SU-DHL-6 (cell line): ENCODE data around the gene KPRP.

Experiments used
- H2AFZ ChIP-seq: fragments of 200-600 bp; sonication (generic); 2 replicates; pipeline ENCODE4 v1.6.1; 2014; ENCODE audit warnings: low read depth, mild to moderate bottlenecking, moderate library complexity, mixed read lengths, antibody characterized with exemption, low read length; ENCODE audit not compliant: severe bottlenecking
- H3F3A ChIP-seq: fragments of 200-600 bp; shearing (Covaris generic); 2 replicates; pipeline ENCODE4 v1.6.0; 2016; ENCODE audit warnings: antibody characterized with exemption, mild to moderate bottlenecking; ENCODE audit not compliant: insufficient read depth
- H3K27ac ChIP-seq: fragments of 200-600 bp; sonication (generic); 2 replicates; pipeline ENCODE4 v1.5.1; 2016; ENCODE audit warnings: low read depth, mild to moderate bottlenecking, low read length, moderate library complexity, mixed read lengths
- H3K27me3 ChIP-seq: fragments of 200-600 bp; sonication (generic), shearing (Covaris generic); 2 replicates; pipeline ENCODE4 v1.6.0; 2014; ENCODE audit warnings: mild to moderate bottlenecking, low read length
- H3K36me3 ChIP-seq: fragments of 200-600 bp; sonication (generic); 2 replicates; pipeline ENCODE4 v1.6.1; 2014; ENCODE audit warnings: mild to moderate bottlenecking, low read length, mixed read lengths
- H3K4me2 ChIP-seq: fragments of 300-600, 200-600 bp; shearing (Covaris generic), sonication (generic); 2 replicates; pipeline ENCODE4 v1.6.0; 2014; ENCODE audit warnings: low read length, low read depth, mild to moderate bottlenecking; ENCODE audit not compliant: poor library complexity, severe bottlenecking
- H3K4me3 ChIP-seq: fragments of 200-600 bp; sonication (generic); 2 replicates; pipeline ENCODE4 v1.5.1; 2014; ENCODE audit warnings: antibody characterized with exemption, low read length, mild to moderate bottlenecking, mixed read lengths; ENCODE audit not compliant: insufficient read depth, poor library complexity, severe bottlenecking
- H3K79me2 ChIP-seq: fragments of 200-600 bp; sonication (generic); 2 replicates; pipeline ENCODE4 v1.6.1; 2014; ENCODE audit warnings: mild to moderate bottlenecking, low read length, moderate library complexity; ENCODE audit not compliant: insufficient read depth
- H3K9ac ChIP-seq: fragments of 200-600 bp; sonication (generic); 2 replicates; pipeline ENCODE4 v1.7.0; 2014; ENCODE audit warnings: mild to moderate bottlenecking, low read length
- H3K9me2 ChIP-seq: fragments of 200-600 bp; sonication (generic); replicated peaks from 2 replicates; pipeline ENCODE4 v1.6.1; 2014; ENCODE audit warnings: low read length; ENCODE audit not compliant: insufficient read depth
- H3K9me3 ChIP-seq: fragments of 200-600 bp; sonication (generic); 2 replicates; pipeline ENCODE4 v1.6.1; 2014; ENCODE audit warnings: low read length, mixed read lengths; ENCODE audit not compliant: insufficient read depth
- H4K20me1 ChIP-seq: fragments of 200-600 bp; sonication (generic); 2 replicates; pipeline ENCODE4 v1.6.1; 2014; ENCODE audit warnings: low read depth, mild to moderate bottlenecking, antibody characterized with exemption, low read length, moderate library complexity, mixed read lengths
- CTCF ChIP-seq: fragments of 200-600 bp; sonication (generic); IDR thresholded peaks from one replicate; pipeline ENCODE4 v1.5.1; 2017; ENCODE audit warnings: antibody characterized with exemption, mild to moderate bottlenecking, low read length, moderate library complexity; ENCODE audit not compliant: insufficient read depth, poor library complexity, severe bottlenecking
- EZH2phosphoT487 ChIP-seq: fragments of 200-600 bp; sonication (generic), shearing (Covaris generic); conservative IDR thresholded peaks from 2 replicates; pipeline ENCODE4 v1.6.1; 2018; ENCODE audit warnings: mild to moderate bottlenecking, antibody characterized with exemption, low read length, moderate library complexity, mixed read lengths

The KPRP gene

DNA sequence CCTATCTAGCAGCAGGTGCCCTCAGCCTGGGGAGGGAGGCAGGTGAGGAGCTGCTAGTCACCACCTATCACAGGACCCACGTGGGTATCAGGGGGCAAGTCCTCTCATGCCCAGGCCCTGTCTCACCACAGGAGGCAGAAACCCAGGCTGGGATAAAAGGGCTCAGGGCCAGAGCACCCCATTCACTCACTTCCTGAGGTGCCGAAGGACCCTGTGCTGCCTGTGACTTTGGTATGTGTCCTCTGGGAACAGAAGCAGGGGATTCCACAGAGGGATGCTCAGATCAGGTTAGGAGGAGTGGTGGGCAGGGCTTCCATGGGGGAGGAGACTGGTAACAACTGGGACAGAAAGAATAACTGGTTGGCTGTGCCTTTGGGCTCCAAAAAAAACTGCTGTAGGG lies 28.3 kb downstream of the KPRP start, which contains the start of gene LCE1E:
Gene LCE1E, plus strand, starts transcription at position 181 of the 400 bp plus-strand sequence. CDS start 1,043 bp downstream, outside the sequence.
- H4K20me1 ChIP-seq, result no peaks in the 10 kb centered on the region
- H3K36me3 ChIP-seq, result no peaks in the 10 kb centered on the region
- H3K9ac ChIP-seq, result no peak within 1 kb of the TSS
- H2AFZ ChIP-seq, result no peak within 1 kb of the TSS
- no peak within 1 kb of the TSS for H3K4me2 ChIP-seq
- H3K27me3 ChIP-seq, result no peaks in the 10 kb centered on the region
- H3K79me2 ChIP-seq, result no peaks in the 10 kb centered on the region
- H3K9me2 ChIP-seq, result no peaks in the 10 kb centered on the region
- H3K9me3 ChIP-seq, result no peaks in the 10 kb centered on the region
- no peak for TF ChIP-seq EZH2phosphoT487
- TF ChIP-seq CTCF, result no peak
- H3F3A ChIP-seq, result no peaks in the 10 kb centered on the region
- no peak within 1 kb of the TSS for H3K27ac ChIP-seq
- H3K4me3 ChIP-seq, result no peak within 1 kb of the TSS

GRCh38 chr1:152795686-152796085 lies 37.9 kb downstream of the KPRP start:
- H3K27me3 ChIP-seq, result no peaks in the 10 kb centered on the region
- H3F3A ChIP-seq, result no peaks in the 10 kb centered on the region
- no peaks in the 10 kb centered on the region for H3K9me2 ChIP-seq
- no peaks in the 10 kb centered on the region for H4K20me1 ChIP-seq
- TF ChIP-seq CTCF (no peak), EZH2phosphoT487 (no peak)
- no peak overlapping the region for H3K9ac ChIP-seq
- H3K4me3 ChIP-seq, result no peak overlapping the region
- H3K27ac ChIP-seq, result no peak overlapping the region
- H3K4me2 ChIP-seq, result no peak overlapping the region
- H3K79me2 ChIP-seq, result no peaks in the 10 kb centered on the region
- no peaks in the 10 kb centered on the region for H3K9me3 ChIP-seq
- H3K36me3 ChIP-seq, result no peaks in the 10 kb centered on the region
- H2AFZ ChIP-seq, result no peak overlapping the region

DNA sequence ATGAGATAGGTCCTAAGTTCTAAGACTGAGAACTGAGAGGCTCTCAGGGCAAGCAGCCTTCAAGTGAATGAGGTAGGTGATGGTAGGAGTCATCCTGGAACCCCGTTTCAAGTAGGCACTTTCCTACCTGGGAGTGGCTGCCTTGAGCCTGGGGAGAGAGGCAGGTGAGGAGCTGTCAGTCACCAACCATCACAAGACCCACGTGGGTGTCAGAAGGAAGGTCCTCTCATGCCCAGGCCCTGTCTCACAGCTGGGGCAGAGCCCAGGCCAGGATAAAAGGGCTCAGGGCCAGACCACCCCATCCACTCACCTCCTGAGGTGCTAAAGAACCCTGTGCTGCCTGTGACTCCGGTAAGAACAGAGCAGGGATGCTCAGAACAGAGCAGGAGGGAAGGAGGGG lies 38.6 kb downstream of the KPRP start, which contains the start of gene LCE1D:
Gene LCE1D, plus strand, starts transcription at position 301 of the 400 bp plus-strand sequence. CDS start 1,074 bp downstream, outside the sequence.
- Histone ChIP-seq H3K27ac (no peak within 1 kb of the TSS), H2AFZ (no peak within 1 kb of the TSS), H3K4me3 (no peak within 1 kb of the TSS), H3K4me2 (no peak within 1 kb of the TSS), H4K20me1 (no peaks in the 10 kb centered on the region), H3K9ac (no peak within 1 kb of the TSS), H3K9me2 (no peaks in the 10 kb centered on the region), H3K36me3 (no peaks in the 10 kb centered on the region), H3K27me3 (no peaks in the 10 kb centered on the region), H3K9me3 (no peaks in the 10 kb centered on the region), H3K79me2 (no peaks in the 10 kb centered on the region), H3F3A (no peaks in the 10 kb centered on the region)
- TF ChIP-seq CTCF (no peak), EZH2phosphoT487 (no peak)

DNA sequence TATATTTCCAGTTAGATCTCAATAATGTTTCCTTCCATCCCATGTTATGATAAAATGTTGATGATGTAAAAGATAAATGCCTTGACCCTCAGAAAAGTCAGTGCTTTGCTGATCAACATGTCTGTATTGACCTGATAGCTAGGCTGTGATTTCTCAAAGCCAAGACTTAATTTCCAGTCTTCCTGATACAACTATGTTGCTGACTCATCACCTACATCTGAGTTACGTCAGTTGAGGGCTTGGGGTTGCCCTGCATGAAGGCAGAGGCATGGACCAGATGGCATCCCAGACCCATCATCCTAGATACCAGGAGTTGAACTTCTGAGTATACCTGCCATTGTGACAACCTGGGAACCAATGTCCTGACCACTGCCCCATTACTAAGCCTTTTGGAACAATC lies 43.5 kb downstream of the KPRP start:
- Histone ChIP-seq H2AFZ (no peak overlapping the region), H3K36me3 (no peaks in the 10 kb centered on the region), H3K9me3 (no peaks in the 10 kb centered on the region), H3K79me2 (no peaks in the 10 kb centered on the region), H3K9ac (no peak overlapping the region), H3K4me3 (no peak overlapping the region), H3K27ac (no peak overlapping the region), H3K27me3 (no peaks in the 10 kb centered on the region), H3K4me2 (no peak overlapping the region), H3K9me2 (no peaks in the 10 kb centered on the region; the same call in 1 of the 2 replicates), H3F3A (no peaks in the 10 kb centered on the region), H4K20me1 (no peaks in the 10 kb centered on the region)
- no peak for TF ChIP-seq EZH2phosphoT487
- TF ChIP-seq CTCF, result no peak
